ENCODE results near the gene GNG3.

GNG3 gene

GRCh38 chr11:62715150-62716130, 8.0 kb downstream of the GNG3 start:
- no peak for TF ChIP-seq CTCF (conservative IDR thresholded peaks at IDR 0.05)
- no peak overlapping the region for H3K27ac ChIP-seq

DNA sequence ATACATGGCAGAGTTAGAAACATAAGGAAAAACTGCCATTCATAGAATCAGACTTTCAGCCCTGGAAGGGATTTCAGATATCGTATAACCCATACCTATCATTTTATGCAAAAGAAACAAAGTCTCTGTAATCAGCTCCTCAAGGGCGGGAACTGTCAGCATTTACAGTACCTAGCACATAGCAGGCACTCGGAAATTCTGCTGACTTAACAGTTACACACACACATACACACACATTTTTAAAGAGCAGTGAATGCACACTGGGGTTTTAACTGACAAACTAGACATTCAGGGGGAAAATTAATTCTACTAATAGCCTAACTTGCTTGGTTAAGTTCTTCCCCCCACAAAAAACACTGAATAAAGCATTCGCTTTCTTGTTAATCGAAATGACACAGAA, 8.7 kb downstream of the GNG3 start:
- H3K27ac ChIP-seq = 0 out of 2 replicates have a peak overlapping the region, but pooled peaks have one; percentile 15
- TF ChIP-seq CTCF (conservative IDR thresholded peaks at IDR 0.05) = no peak

DNA sequence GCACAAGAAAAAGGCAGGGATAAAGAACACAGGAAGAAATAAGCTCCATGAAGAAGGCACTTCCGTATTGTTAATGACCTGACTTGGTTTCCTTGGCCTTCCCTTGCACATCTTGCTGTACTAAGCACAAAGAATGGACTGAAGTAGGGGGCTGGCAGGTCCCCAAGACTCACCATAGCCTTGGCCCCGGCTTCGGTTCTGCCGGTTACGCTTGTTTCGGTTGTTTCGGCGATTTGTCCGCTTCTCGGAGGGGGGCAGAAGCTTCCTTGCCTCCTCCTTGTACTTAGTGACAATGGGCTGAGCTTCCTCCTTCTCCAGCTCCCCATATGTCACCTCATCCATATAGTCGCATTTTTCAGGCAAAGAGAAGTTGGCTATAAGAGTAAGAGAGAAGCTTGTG, 9.3 kb downstream of the GNG3 start:
- H3K27ac ChIP-seq = 0 out of 2 replicates have a peak overlapping the region, but pooled peaks have one; percentile 15
- no peak for TF ChIP-seq CTCF (conservative IDR thresholded peaks at IDR 0.05)

- no peak for TF ChIP-seq CTCF (conservative IDR thresholded peaks at IDR 0.05)
- H3K27ac ChIP-seq = peak overlapping the region; percentile 38
These were observed 12.0 kb downstream of the GNG3 start for GRCh38 chr11:62719302-62719978.

DNA sequence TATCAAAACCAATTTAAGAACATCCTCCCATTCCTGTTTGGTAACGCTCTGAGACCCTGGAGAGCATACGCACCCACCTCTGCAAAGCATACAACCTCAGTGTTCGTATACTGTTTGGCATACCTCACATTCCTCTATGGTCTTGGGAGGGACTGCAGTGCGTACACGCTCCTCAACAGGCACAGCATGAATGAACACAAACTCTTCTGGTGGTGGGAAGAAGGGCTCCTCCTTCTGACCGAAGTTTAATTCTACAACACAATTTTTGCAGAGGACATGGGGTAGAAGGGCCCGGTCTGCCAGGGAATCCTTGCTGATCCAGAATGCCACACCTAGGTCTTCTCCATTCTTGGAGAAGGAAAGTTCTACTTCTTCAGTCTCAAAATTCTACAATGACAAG, 14.5 kb downstream of the GNG3 start:
- no peak; the same call in 1 of the 2 replicates for TF ChIP-seq CTCF (conservative IDR thresholded peaks at IDR 0.05)
- peak overlapping the region; percentile 9; the same call in 1 of the 2 replicates for H3K27ac ChIP-seq

GRCh38 chr11:62724171-62724570, 16.7 kb downstream of the GNG3 start:
- peak overlapping the region; percentile 97; the same call in 1 of the 2 replicates for H3K27ac ChIP-seq
- no peak for TF ChIP-seq CTCF (conservative IDR thresholded peaks at IDR 0.05)

DNA sequence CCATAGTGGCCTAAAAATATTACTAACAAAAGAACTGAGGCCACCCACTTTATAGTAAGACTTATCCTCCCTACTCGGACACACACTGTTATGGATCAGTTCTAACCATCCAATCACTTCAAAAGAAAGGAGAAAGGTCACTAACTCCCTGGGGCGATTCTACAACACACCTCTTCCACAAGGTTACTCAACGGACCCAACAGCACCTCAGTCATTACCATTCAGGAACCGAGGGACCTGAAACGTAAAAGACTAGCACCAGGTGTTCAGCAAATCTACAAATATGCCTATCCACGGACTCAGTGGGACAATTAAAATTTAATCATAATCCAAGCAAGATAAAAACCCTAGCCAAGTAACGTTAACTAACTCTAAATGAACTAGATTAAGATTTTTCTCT, 18.2 kb downstream of the GNG3 start:
- TF ChIP-seq CTCF (conservative IDR thresholded peaks at IDR 0.05) = no peak
- H3K27ac ChIP-seq = peak overlapping the region; percentile 97

All from VCaP (cell line).